Nephron progenitor cell (in vitro differentiated cells): ENCODE results near the gene RTN4IP1.

ENCODE experiments used
- DNase-seq: peaks from one replicate; pipeline ENCODE4 v3.0.0; 2021
- H3K27ac Mint-ChIP-seq: 2 replicates; pipeline ENCODE4 v1.8.0; 2021; ENCODE audit warnings: mild to moderate bottlenecking, moderate library complexity, mixed read lengths
- H3K27me3 Mint-ChIP-seq: 2 replicates; pipeline ENCODE4 v1.8.0; 2021; ENCODE audit warnings: mild to moderate bottlenecking, low read depth, mixed read lengths; ENCODE audit not compliant: poor library complexity
- H3K36me3 Mint-ChIP-seq: 2 replicates; pipeline ENCODE4 v1.8.0; 2021; ENCODE audit warnings: low read depth, mixed read lengths
- H3K4me1 Mint-ChIP-seq: 2 replicates; pipeline ENCODE4 v1.8.0; 2021; ENCODE audit warnings: mixed read lengths
- H3K4me3 Mint-ChIP-seq: 2 replicates; pipeline ENCODE4 v1.8.0; 2021; ENCODE audit warnings: mild to moderate bottlenecking, moderate library complexity, mixed read lengths
- H3K9me3 Mint-ChIP-seq: 2 replicates; pipeline ENCODE4 v1.8.0; 2021; ENCODE audit warnings: mild to moderate bottlenecking, moderate library complexity, mixed read lengths
- TF ChIP-seq, protein P1 (sequence below): fragments of 200-600 bp; sonication (generic); IDR thresholded peaks from 2 replicates; pipeline ENCODE4 v1.5.0; 2021; ENCODE audit warnings: antibody characterized with exemption

The RTN4IP1 gene

DNA sequence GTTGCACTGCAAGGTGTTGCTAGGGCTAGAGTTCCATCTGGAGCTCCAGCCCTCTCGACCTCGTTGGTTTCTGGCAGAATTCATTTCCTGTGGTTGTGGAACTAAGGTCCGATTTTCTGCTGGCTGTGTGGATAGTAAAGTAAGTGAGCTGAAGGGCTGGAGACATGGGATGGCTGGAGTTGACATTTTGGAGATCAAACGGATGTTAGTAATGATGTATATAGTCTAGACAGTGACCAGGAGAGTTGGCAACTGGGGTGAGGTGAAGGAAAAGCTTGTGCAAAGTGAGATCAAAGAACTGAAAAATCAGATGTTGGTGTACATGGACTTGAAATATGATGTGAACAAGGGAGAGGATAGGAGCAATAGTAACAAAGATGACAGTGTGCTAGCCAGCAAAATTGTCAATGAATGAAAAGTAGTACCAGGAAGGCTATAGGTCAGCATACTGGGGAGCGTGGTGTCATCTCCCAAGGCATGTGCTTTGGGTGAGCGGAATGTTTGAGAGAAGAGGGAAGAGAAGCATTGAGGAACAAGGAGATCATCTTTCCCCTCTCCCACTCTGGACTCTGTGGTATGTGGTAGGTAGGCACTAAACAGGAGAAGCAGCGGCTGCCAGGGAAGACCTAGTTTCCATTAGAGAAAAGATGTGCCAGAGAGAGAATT, 7.9 kb upstream of the RTN4IP1 start:
- no peak overlapping the region for H3K4me3 Mint-ChIP-seq
- no peaks in the 10 kb centered on the region for H3K9me3 Mint-ChIP-seq
- no peaks in the 10 kb centered on the region for H3K27me3 Mint-ChIP-seq
- peak overlapping the region; percentile 14 for H3K27ac Mint-ChIP-seq
- TF ChIP-seq, protein P1, sequence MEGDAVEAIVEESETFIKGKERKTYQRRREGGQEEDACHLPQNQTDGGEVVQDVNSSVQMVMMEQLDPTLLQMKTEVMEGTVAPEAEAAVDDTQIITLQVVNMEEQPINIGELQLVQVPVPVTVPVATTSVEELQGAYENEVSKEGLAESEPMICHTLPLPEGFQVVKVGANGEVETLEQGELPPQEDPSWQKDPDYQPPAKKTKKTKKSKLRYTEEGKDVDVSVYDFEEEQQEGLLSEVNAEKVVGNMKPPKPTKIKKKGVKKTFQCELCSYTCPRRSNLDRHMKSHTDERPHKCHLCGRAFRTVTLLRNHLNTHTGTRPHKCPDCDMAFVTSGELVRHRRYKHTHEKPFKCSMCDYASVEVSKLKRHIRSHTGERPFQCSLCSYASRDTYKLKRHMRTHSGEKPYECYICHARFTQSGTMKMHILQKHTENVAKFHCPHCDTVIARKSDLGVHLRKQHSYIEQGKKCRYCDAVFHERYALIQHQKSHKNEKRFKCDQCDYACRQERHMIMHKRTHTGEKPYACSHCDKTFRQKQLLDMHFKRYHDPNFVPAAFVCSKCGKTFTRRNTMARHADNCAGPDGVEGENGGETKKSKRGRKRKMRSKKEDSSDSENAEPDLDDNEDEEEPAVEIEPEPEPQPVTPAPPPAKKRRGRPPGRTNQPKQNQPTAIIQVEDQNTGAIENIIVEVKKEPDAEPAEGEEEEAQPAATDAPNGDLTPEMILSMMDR, result no peak
- DNase-seq, result no peak
- peaks cover 8% of the 10 kb centered on the region for H3K4me1 Mint-ChIP-seq
- peaks cover 60% of the 10 kb centered on the region for H3K36me3 Mint-ChIP-seq

DNA sequence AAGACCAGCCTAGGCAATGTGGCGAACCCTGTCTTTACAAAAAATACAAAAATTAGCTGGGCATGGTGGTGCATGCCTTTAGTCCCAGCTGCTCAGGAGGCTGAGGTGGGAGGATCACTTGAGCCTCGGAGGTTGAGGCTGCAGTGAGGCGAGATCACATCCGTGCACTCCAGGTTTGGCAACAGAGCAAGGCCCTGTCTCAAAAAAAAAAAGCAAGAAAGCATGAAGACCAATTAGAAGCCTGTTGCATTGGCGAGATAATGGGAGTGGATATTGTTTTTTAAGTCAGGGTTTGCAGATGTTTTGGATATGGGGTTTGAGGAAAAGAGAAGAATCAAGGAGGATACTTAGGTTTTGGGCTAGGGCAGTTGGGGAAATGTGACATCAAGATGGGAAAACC, 5.3 kb upstream of the RTN4IP1 start:
- H3K4me1 Mint-ChIP-seq, result peaks cover 18% of the 10 kb centered on the region
- H3K27me3 Mint-ChIP-seq, result no peaks in the 10 kb centered on the region
- DNase-seq, result no peak
- no peaks in the 10 kb centered on the region for H3K9me3 Mint-ChIP-seq
- no peak overlapping the region for H3K4me3 Mint-ChIP-seq
- H3K36me3 Mint-ChIP-seq, result peaks cover 44% of the 10 kb centered on the region
- TF ChIP-seq, protein P1, result no peak
- no peak overlapping the region for H3K27ac Mint-ChIP-seq

DNA sequence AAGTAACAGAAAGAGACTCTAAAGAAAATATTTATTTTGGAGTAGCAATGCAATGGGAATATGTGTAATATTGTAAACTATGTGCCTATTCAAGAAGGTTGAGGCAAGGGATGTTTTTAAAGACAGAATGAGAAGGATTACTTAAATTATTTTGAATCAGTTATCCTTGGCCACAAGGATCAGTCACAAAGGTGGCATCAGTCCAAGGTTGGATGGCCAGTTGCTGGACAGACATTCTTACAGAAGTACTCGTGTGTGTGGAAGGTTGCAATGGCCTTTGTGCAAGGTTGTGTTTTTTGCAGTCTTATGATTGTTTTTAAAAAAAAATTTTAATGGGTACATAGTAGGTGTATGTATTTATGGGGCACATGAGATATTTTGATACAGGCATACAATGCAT, 2.0 kb upstream of the RTN4IP1 start:
- TF ChIP-seq, protein P1, result no peak
- Mint-ChIP-seq H3K4me1 (peaks cover 32% of the 10 kb centered on the region), H3K36me3 (peaks cover 22% of the 10 kb centered on the region), H3K9me3 (no peaks in the 10 kb centered on the region), H3K27me3 (no peaks in the 10 kb centered on the region), H3K27ac (no peak overlapping the region), H3K4me3 (no peak overlapping the region)
- no peak for DNase-seq

DNA sequence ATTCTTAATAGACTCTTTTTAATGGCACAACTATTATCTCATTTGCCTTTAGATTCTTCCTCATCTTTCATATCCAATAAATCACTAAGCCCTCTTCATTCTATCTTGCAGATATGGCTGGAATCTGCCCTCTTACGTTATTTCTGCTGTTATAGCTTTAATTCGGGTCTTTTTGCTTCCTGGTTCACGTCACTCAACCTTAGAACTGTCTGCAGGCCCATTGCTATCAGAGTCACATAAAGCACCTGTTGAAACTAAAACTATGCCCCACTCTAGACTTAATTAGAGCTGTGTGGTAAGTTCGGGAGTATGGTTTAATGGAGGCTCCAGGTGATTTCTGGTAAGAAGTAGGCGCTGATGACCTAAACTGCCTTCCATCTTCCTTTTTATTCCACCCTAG, 1.1 kb upstream of the RTN4IP1 start:
- Mint-ChIP-seq H3K36me3 (peaks cover 22% of the 10 kb centered on the region), H3K4me1 (peaks cover 42% of the 10 kb centered on the region), H3K4me3 (peak overlapping the region; percentile 94), H3K27ac (peak overlapping the region; percentile 99), H3K9me3 (no peaks in the 10 kb centered on the region), H3K27me3 (no peaks in the 10 kb centered on the region)
- DNase-seq, result no peak
- TF ChIP-seq, protein P1, result no peak

DNA sequence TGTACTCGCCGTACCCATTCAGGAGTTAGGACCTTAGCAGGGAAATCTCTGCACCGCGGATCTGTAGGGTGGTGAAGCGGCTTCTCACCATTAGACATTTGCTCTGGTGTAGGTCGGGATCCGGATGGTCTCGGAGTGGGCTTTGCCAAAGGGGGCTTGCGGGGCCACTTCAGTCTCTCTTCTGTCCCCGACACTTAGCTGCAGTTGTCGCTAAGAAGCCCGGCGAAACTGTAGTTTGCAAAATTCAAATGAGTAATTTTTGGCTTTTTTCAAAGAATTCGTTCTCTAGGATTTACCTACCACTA, 513 bp upstream of the RTN4IP1 start:
- H3K4me3 Mint-ChIP-seq, result peak overlapping the region; percentile 94
- H3K4me1 Mint-ChIP-seq, result peaks cover 48% of the 10 kb centered on the region

More for the DNA sequence above, 513 bp upstream of the RTN4IP1 start:
- Mint-ChIP-seq H3K27ac (peak overlapping the region; percentile 99), H3K27me3 (no peaks in the 10 kb centered on the region), H3K36me3 (peaks cover 21% of the 10 kb centered on the region), H3K9me3 (peaks cover 4% of the 10 kb centered on the region)
- TF ChIP-seq, protein P1, result no peak
- DNase-seq, result no peak
